Ovary (tissue), 3 donors: Measurements from ENCODE around the gene GOLGA3.

ENCODE experiments used
- CTCF ChIP-seq, 3 donors: fragments of 450-650 bp in 2 of 3; fragments of 200-600 bp in 1 of 3; IDR thresholded peaks; one replicate each; pipeline versions ENCODE4 v1.5.1 to v1.8.0; 2016 to 2022; ENCODE audit warnings: antibody characterized with exemption in 3 of 3, mild to moderate bottlenecking in 1 of 3
- EP300 ChIP-seq: sonication (generic); formaldehyde crosslinking; IDR thresholded peaks from one replicate; pipeline ENCODE4 v1.6.1; 2017; ENCODE audit warnings: antibody characterized with exemption
- POLR2A ChIP-seq: fragments of 450-650 bp; IDR thresholded peaks from one replicate; pipeline ENCODE4 v1.6.1; 2017; ENCODE audit warnings: antibody characterized with exemption, mild to moderate bottlenecking, moderate library complexity
- donor health status: DM: no; HTN: no; CAD: no.

GRCh38 chr12:132866251-132866828 is 37.7 kb upstream of the GOLGA3 start:
- no peak for TF ChIP-seq CTCF (IDR thresholded peaks at IDR 0.05)
- TF ChIP-seq POLR2A = no peak
- TF ChIP-seq EP300 = no peak
